Ecto neural progenitor cell (in vitro differentiated cells): ENCODE results near the gene TRPC4.
"Not testable (repeated sequence)": the region's sequence is repeated elsewhere in the genome, so short reads cannot be mapped to it uniquely, and the experiment has no call there.

Experiments used
- DNase-seq: peaks from one replicate; pipeline ENCODE4 v3.0.0-alpha.2; 2018; ENCODE audit warnings: low spot score

TRPC4 gene

GRCh38 chr13:37601648-37602440, 267.7 kb downstream of the TRPC4 start:
- DNase-seq: no peak

- DNase-seq: no peak
Observed at GRCh38 chr13:37599519-37599918, 270.1 kb downstream of the TRPC4 start.

- DNase-seq: no peak
Observed at GRCh38 chr13:37598597-37598996, 271.0 kb downstream of the TRPC4 start, which contains the start of gene POSTN. Gene POSTN (minus strand): TSS chr13:37598768. CDS start chr13:37598726, 42 bp downstream.

- DNase-seq: no peak
Observed at GRCh38 chr13:37597477-37598025, 272.0 kb downstream of the TRPC4 start.

GRCh38 chr13:37596805-37597204, 272.8 kb downstream of the TRPC4 start:
- no peak for DNase-seq

- DNase-seq: no peak
Observed at GRCh38 chr13:37595162-37595561, 274.4 kb downstream of the TRPC4 start.

GRCh38 chr13:37594550-37594949, 275.0 kb downstream of the TRPC4 start:
- DNase-seq: no peak

GRCh38 chr13:37589381-37589780, 280.2 kb downstream of the TRPC4 start:
- not testable (repeated sequence) for DNase-seq

- no peak for DNase-seq
Observed at GRCh38 chr13:37587236-37587635, 282.3 kb downstream of the TRPC4 start.
